ENCODE measurements around the gene ECSCR. TPM values are rescaled to one million over a fixed set of nuclear protein-coding genes. Genes with fewer than 3 reads are reported as not detected.
"Not testable (repeated sequence)": the region's sequence is repeated elsewhere in the genome, so short reads cannot be mapped to it uniquely, and the experiment has no call there.

ECSCR gene
- total and polyA plus RNA-seq, 10 of the 15 experiments (the other 5 are each of a cell fraction or from before 2014, with no cell fraction given) = 0.15 to 0.83 (median 0.23) TPM; not detected in 3

DNA sequence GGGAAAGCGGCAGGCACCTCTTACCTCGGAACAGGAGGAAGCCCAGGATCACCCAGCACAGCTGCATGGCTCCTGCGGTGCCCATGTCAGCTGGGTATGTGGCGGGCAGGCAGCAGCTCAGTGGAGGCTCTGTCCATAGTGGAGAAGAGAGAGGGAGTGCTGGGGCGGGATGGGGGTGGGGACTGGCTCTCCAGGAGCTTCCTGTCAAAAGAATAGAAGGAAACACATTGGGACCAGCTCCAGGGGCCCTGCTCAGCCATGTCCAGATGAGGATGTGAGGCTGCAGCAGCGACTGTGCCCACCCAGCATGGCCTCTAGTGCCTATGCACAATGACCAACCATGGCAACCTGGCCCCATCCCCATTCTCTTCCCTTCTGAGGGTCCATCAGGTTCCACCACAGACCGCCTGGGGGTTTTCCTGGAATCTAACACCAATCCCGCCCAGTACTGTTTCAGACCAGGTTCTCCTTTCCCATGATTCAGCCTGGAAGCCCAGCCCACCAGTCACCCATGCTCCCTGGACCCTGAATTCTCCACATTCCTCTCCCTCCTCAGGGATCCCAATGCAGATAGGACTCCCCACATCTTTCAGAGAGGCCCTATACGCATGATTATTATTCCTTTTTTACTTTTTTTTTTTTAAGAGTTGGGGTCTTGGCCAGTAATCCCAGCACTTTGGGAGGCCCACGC, at the start of gene ECSCR (continued):
- TF ChIP-seq, protein P1, sequence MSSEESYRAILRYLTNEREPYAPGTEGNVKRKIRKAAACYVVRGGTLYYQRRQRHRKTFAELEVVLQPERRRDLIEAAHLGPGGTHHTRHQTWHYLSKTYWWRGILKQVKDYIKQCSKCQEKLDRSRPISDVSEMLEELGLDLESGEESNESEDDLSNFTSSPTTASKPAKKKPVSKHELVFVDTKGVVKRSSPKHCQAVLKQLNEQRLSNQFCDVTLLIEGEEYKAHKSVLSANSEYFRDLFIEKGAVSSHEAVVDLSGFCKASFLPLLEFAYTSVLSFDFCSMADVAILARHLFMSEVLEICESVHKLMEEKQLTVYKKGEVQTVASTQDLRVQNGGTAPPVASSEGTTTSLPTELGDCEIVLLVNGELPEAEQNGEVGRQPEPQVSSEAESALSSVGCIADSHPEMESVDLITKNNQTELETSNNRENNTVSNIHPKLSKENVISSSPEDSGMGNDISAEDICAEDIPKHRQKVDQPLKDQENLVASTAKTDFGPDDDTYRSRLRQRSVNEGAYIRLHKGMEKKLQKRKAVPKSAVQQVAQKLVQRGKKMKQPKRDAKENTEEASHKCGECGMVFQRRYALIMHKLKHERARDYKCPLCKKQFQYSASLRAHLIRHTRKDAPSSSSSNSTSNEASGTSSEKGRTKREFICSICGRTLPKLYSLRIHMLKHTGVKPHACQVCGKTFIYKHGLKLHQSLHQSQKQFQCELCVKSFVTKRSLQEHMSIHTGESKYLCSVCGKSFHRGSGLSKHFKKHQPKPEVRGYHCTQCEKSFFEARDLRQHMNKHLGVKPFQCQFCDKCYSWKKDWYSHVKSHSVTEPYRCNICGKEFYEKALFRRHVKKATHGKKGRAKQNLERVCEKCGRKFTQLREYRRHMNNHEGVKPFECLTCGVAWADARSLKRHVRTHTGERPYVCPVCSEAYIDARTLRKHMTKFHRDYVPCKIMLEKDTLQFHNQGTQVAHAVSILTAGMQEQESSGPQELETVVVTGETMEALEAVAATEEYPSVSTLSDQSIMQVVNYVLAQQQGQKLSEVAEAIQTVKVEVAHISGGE (CRISPR knock-in tag; IDR thresholded peaks at IDR 0.05) = no peak
- TF ChIP-seq YBX1 (IDR thresholded peaks at IDR 0.05) (no peak), TAF1 (IDR thresholded peaks at IDR 0.05; ENCODE audit: borderline replicate concordance, low read depth, low read length) (no peak)
- TF ChIP-seq, protein P2, sequence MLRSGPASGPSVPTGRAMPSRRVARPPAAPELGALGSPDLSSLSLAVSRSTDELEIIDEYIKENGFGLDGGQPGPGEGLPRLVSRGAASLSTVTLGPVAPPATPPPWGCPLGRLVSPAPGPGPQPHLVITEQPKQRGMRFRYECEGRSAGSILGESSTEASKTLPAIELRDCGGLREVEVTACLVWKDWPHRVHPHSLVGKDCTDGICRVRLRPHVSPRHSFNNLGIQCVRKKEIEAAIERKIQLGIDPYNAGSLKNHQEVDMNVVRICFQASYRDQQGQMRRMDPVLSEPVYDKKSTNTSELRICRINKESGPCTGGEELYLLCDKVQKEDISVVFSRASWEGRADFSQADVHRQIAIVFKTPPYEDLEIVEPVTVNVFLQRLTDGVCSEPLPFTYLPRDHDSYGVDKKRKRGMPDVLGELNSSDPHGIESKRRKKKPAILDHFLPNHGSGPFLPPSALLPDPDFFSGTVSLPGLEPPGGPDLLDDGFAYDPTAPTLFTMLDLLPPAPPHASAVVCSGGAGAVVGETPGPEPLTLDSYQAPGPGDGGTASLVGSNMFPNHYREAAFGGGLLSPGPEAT (IDR thresholded peaks at IDR 0.05; ENCODE audit: low read depth) = no peak

DNA sequence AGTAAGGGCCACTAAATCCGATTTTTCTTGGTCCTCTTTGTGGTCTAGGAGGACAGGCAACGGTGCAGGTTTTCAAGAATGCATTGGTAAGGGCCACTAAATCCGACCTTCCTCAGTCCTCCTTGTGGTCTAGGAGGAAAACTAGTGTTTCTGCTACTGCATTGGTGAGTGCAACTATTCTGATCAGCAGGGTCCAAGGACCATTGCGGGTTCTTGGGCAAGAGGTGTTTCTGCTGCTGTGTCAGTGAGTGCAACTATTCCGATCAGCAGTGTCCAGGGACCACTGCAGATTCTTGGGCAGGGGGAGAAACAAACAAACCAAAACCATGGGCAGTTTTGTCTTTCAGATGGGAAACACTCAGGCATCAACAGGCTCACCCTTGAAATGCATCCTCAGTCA, 42.2 kb upstream of the ECSCR start:
- SMC1A ChIA-PET (ENCODE audit: uncharacterized antibody, unreplicated experiment) = interaction anchor here (0.5 to 2.3 kb wide), 2 partner anchors 35 to 74 kb away, joined by 3 to 6 read pairs; no protein-coding TSS in a partner anchor
- WGBS (ENCODE audit: insufficient coverage, insufficient replicate concordance, low lambda C conversion rate, missing lambda C conversion rate) = 32% methylated on average over 5 of the region's 5 CpGs
- H2AFZ ChIP-seq (ENCODE audit: control insufficient read depth, low read depth, low read length); H3K27me3 ChIP-seq (replicated peaks in 1 of 2; ENCODE audit: control insufficient read depth in 2 of 2, insufficient read depth in 2 of 2, low read length in 1 of 2); H3K4me1 ChIP-seq (ENCODE audit: control insufficient read depth, insufficient read depth, low read length); DNase-seq (ENCODE audit: low read depth, low spot score); H3K36me3 ChIP-seq (ENCODE audit: control insufficient read depth in 2 of 2, insufficient read depth in 2 of 2, low read length in 1 of 2); H3K9ac ChIP-seq (ENCODE audit: control insufficient read depth, insufficient read depth, low read length); H3K79me2 ChIP-seq (ENCODE audit: control insufficient read depth, insufficient read depth, low read length); in situ Hi-C loops (cut with MboI); BruUV-seq (replicated peaks); H4K20me1 ChIP-seq (ENCODE audit: control insufficient read depth, insufficient read depth); ATAC-seq; H3K9me3 ChIP-seq (replicated peaks; ENCODE audit: control insufficient read depth, insufficient read depth, low read length); H3K4me3 ChIP-seq; FAIRE-seq; intact Hi-C loops (cut with micrococcal nuclease; ENCODE audit: unreplicated experiment); H3K4me2 ChIP-seq (ENCODE audit: control insufficient read depth, insufficient read depth); RAD21 ChIA-PET (ENCODE audit: unreplicated experiment); H3K27ac ChIP-seq (ENCODE audit: control insufficient read depth, insufficient read depth): not testable (repeated sequence)
- CTCF ChIA-PET = interaction anchor here (1.4 kb wide), 1 partner anchor 9 kb away, joined by 5 read pairs; no protein-coding TSS in a partner anchor
- POLR2A ChIA-PET = interaction anchor here (1.6 kb wide), 1 partner anchor 9 kb away, joined by 3 read pairs; no protein-coding TSS in a partner anchor

DNA sequence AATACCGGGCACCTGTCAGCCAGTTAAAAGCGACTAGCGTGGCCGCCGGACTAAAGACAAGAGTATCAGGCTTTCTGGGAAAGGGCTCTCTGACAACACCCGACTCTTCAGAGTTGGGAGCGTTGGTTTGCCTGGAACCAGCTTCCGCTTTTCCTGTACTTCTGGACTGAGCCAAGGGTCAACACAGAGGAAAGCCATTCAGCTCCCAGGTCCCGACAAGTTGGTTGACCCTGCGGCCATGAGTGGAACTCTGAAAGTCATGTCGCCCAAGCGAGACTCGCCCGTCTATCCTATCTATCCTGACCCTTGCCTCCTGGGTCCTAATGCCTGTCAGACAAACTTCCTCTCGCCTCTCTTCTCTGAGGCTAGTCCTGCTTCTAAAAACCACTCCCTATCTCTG, 41.3 kb upstream of the ECSCR start:
- H3K79me2 ChIP-seq (ENCODE audit: control insufficient read depth, insufficient read depth, low read length); BruUV-seq (replicated peaks); in situ Hi-C loops (cut with MboI); H3K4me1 ChIP-seq (ENCODE audit: control insufficient read depth, insufficient read depth, low read length); intact Hi-C loops (cut with micrococcal nuclease; ENCODE audit: unreplicated experiment); H4K20me1 ChIP-seq (ENCODE audit: control insufficient read depth, insufficient read depth); H3K4me3 ChIP-seq; H3K4me2 ChIP-seq (ENCODE audit: control insufficient read depth, insufficient read depth); H2AFZ ChIP-seq (ENCODE audit: control insufficient read depth, low read depth, low read length); H3K9ac ChIP-seq (ENCODE audit: control insufficient read depth, insufficient read depth, low read length); H3K9me3 ChIP-seq (replicated peaks; ENCODE audit: control insufficient read depth, insufficient read depth, low read length); H3K27me3 ChIP-seq (replicated peaks in 1 of 2; ENCODE audit: control insufficient read depth in 2 of 2, insufficient read depth in 2 of 2, low read length in 1 of 2); DNase-seq (ENCODE audit: low read depth, low spot score); FAIRE-seq; H3K36me3 ChIP-seq (ENCODE audit: control insufficient read depth in 2 of 2, insufficient read depth in 2 of 2, low read length in 1 of 2); H3K27ac ChIP-seq (ENCODE audit: control insufficient read depth, insufficient read depth); RAD21 ChIA-PET (ENCODE audit: unreplicated experiment); ATAC-seq: not testable (repeated sequence)
- WGBS (ENCODE audit: insufficient coverage, insufficient replicate concordance, low lambda C conversion rate, missing lambda C conversion rate) = 76% methylated on average over 15 of the region's 15 CpGs
- ChIA-PET POLR2A (interaction anchor here (0.6 kb wide), 1 partner anchor 909 kb away, joined by 3 read pairs; no protein-coding TSS in a partner anchor), CTCF (interaction anchor here (1.0 kb wide), 1 partner anchor 10 kb away, joined by 6 read pairs; no protein-coding TSS in a partner anchor), SMC1A (ENCODE audit: uncharacterized antibody, unreplicated experiment) (interaction anchor here (2.0 to 2.3 kb wide), 2 partner anchors 8 to 73 kb away, joined by 6 to 12 read pairs; no protein-coding TSS in a partner anchor)

Data from GM12878 (cell line).